Neuronal stem cell (in vitro differentiated cells): Measurements from ENCODE around the gene SH3GL2.

ENCODE experiments used
- DNase-seq: peaks from one replicate; pipeline ENCODE4 v3.0.0-alpha.2; 2013; ENCODE audit warnings: low spot score
- H2AFZ ChIP-seq: one replicate; pipeline ENCODE4 v1.6.1; 2013; ENCODE audit warnings: mild to moderate bottlenecking, low read length, inconsistent platforms
- H2AK5ac ChIP-seq: 2 replicates; pipeline ENCODE4 v1.6.1; 2013; ENCODE audit warnings: low read depth, mild to moderate bottlenecking, inconsistent platforms, low read length, moderate library complexity, mixed read lengths
- H2BK120ac ChIP-seq: 2 replicates; pipeline ENCODE4 v1.6.1; 2013; ENCODE audit warnings: low read depth, mild to moderate bottlenecking, inconsistent platforms, low read length, moderate library complexity, mixed read lengths
- H2BK12ac ChIP-seq: one replicate; pipeline ENCODE4 v1.6.1; 2013; ENCODE audit warnings: low read length, inconsistent platforms
- H2BK15ac ChIP-seq: 2 replicates; pipeline ENCODE4 v1.6.1; 2013; ENCODE audit warnings: mild to moderate bottlenecking, low read length, inconsistent platforms, mixed read lengths
- H2BK5ac ChIP-seq: one replicate; pipeline ENCODE4 v1.6.1; 2013; ENCODE audit warnings: inconsistent platforms, mild to moderate bottlenecking, low read length, moderate library complexity
- H3K14ac ChIP-seq: one replicate; pipeline ENCODE4 v1.6.1; 2013; ENCODE audit warnings: low read length, inconsistent platforms
- H3K18ac ChIP-seq: 2 replicates; pipeline ENCODE4 v1.6.1; 2013; ENCODE audit warnings: low read length, inconsistent platforms
- H3K23ac ChIP-seq: 2 replicates; pipeline ENCODE4 v1.6.1; 2013; ENCODE audit warnings: low read depth, mild to moderate bottlenecking, mixed read lengths, low read length, inconsistent platforms; ENCODE audit not compliant: poor library complexity
- H3K27ac ChIP-seq: replicated peaks from 3 replicates; pipeline ENCODE4 v1.5.1; 2013; ENCODE audit warnings: low read length, inconsistent platforms
- H3K27me3 ChIP-seq, 3 experiments: 2 replicates each; pipeline ENCODE4 v1.6.1; 2013; ENCODE audit warnings: low read length in 3 of 3, mild to moderate bottlenecking in 2 of 3, inconsistent platforms in 1 of 3, low read depth in 1 of 3, mixed read lengths in 1 of 3, moderate library complexity in 1 of 3; ENCODE audit not compliant: control insufficient read depth in 3 of 3, insufficient read depth in 3 of 3
- H3K36me3 ChIP-seq, 2 donors: replicated peaks in 1 of 2; 2 replicates each; pipeline ENCODE4 v1.6.1; 2013; ENCODE audit warnings: low read length in 2 of 2; ENCODE audit not compliant: control insufficient read depth in 2 of 2, insufficient read depth in 2 of 2
- H3K4ac ChIP-seq: 2 replicates; pipeline ENCODE4 v1.6.1; 2013; ENCODE audit warnings: inconsistent platforms, mild to moderate bottlenecking, low read length, moderate library complexity
- H3K4me1 ChIP-seq, 2 donors: 1 replicate in 1 of 2; 2 replicates in 1 of 2; pipeline ENCODE4 v1.6.1; 2013; ENCODE audit warnings: low read length in 2 of 2, low read depth in 1 of 2; ENCODE audit not compliant: control insufficient read depth in 2 of 2, insufficient read depth in 1 of 2
- H3K4me2 ChIP-seq: one replicate; pipeline ENCODE4 v1.6.1; 2013; ENCODE audit warnings: mild to moderate bottlenecking, low read length, inconsistent platforms; ENCODE audit not compliant: insufficient read depth, poor library complexity, severe bottlenecking
- H3K4me3 ChIP-seq, 2 donors: 2 replicates each; pipeline ENCODE4 v1.5.1; 2013; ENCODE audit warnings: low read length in 2 of 2, mild to moderate bottlenecking in 2 of 2, inconsistent platforms in 1 of 2, moderate library complexity in 1 of 2
- H3K79me1 ChIP-seq: one replicate; pipeline ENCODE4 v1.6.1; 2013; ENCODE audit warnings: low read depth, mild to moderate bottlenecking, inconsistent platforms, low read length, moderate library complexity
- H3K9ac ChIP-seq: one replicate; pipeline ENCODE4 v1.6.1; 2013; ENCODE audit warnings: mild to moderate bottlenecking, low read depth, low read length, inconsistent platforms; ENCODE audit not compliant: poor library complexity
- H3K9me3 ChIP-seq, 2 donors: replicated peaks in 1 of 2; 2 replicates each; pipeline versions ENCODE3 to v1.6.1; 2013; ENCODE audit warnings: low read length in 2 of 2, mild to moderate bottlenecking in 2 of 2, inconsistent platforms in 1 of 2, low read depth in 1 of 2, mixed read lengths in 1 of 2, moderate library complexity in 1 of 2; ENCODE audit not compliant: control insufficient read depth in 2 of 2, insufficient read depth in 1 of 2
- H4K8ac ChIP-seq: one replicate; pipeline ENCODE4 v1.6.1; 2013; ENCODE audit warnings: low read depth, mild to moderate bottlenecking, inconsistent platforms, low read length, moderate library complexity
- H4K91ac ChIP-seq: one replicate; pipeline ENCODE4 v1.6.1; 2013; ENCODE audit warnings: low read length, low read depth, mild to moderate bottlenecking, inconsistent platforms; ENCODE audit not compliant: poor library complexity
- WGBS, 2 donors: extraction: QIAGEN DNeasy Blood & Tissue Kit; methylation state at CpG; one replicate each; pipeline ENCODE4 v1.1.7; 2013; ENCODE audit warnings: missing lambda C conversion rate in 2 of 2, mixed read lengths in 1 of 2; ENCODE audit not compliant: insufficient read length in 2 of 2, insufficient replicate concordance in 1 of 2; ENCODE audit errors: extremely low coverage in 2 of 2; 5-methylcytosine and 5-hydroxymethylcytosine counted together

The SH3GL2 gene

DNA sequence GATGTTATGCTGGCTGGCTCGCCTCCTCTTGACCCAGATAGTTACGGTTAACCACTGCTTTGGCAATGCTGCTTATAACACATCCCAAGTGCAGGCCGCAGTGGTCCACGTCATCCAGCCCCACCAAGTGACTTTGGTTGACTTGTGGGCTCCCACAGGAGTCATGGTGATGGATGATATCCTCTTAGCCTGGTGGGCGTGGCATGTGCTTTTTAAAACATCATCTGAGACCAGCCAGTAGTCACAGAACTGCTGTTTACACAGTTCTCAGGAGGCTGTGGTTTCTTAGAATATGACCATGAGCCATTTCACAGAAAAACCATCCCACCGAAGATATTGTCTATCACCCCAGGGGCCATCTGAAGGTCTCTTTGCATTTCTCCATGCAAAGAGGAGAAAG is 216.9 kb downstream of the SH3GL2 start:
- Histone ChIP-seq H4K8ac (no peak overlapping the region), H2BK120ac (no peak overlapping the region), H3K27me3 (peaks cover 0 to 2% (median 0%) of the 10 kb centered on the region in 3 experiments), H3K4me2 (no peak overlapping the region), H3K4me3 (no peak overlapping the region), H3K23ac (no peak overlapping the region), H3K27ac (no peak overlapping the region), H3K9me3 (no peaks in the 10 kb centered on the region), H2AFZ (no peak overlapping the region), H2BK12ac (no peak overlapping the region), H3K4ac (no peak overlapping the region), H3K36me3 (no peaks in the 10 kb centered on the region), H4K91ac (no peak overlapping the region), H2BK5ac (no peak overlapping the region), H3K9ac (no peak overlapping the region), H3K4me1 (no peaks in the 10 kb centered on the region), H3K79me1 (no peaks in the 10 kb centered on the region), H2BK15ac (no peak overlapping the region), H2AK5ac (no peak overlapping the region), H3K14ac (no peak overlapping the region), H3K18ac (peak overlapping the region; percentile 11)
- DNase-seq: no peak
- WGBS, 2 donors: no CpG with 5 or more reads among the region's 6 CpGs

DNA sequence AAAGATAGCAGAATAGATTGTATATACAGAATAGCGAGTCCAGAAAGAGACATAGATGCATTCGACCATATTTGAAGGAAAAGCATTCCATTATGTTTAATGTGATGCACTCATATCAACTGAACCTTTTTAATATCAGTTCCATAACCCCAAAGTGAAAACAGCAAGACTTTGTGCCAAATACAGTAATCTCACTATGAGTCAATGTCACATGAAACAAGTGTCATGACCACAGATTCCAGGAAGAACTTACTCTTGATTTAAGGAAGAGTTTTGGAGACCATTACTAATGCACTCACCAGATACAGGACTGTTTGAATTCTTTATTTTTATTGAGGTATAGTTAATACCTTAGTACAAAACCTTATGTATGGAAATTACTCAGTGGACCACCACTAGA is 220.5 kb downstream of the SH3GL2 start:
- no peaks in the 10 kb centered on the region for H3K27me3 ChIP-seq
- H2BK5ac ChIP-seq: no peak overlapping the region
- H3K27ac ChIP-seq: no peak overlapping the region
- no peak overlapping the region for H3K23ac ChIP-seq
- H2BK12ac ChIP-seq: no peak overlapping the region
- no peak overlapping the region for H2BK120ac ChIP-seq
- H3K79me1 ChIP-seq: no peaks in the 10 kb centered on the region
- no peak overlapping the region for H2AK5ac ChIP-seq
- H3K4ac ChIP-seq: no peak overlapping the region
- H4K91ac ChIP-seq: no peak overlapping the region
- no peak overlapping the region for H4K8ac ChIP-seq
- no peak overlapping the region for H2AFZ ChIP-seq
- H3K14ac ChIP-seq: no peak overlapping the region
- no peaks in the 10 kb centered on the region for H3K9me3 ChIP-seq
- no peaks in the 10 kb centered on the region for H3K4me1 ChIP-seq
- H3K36me3 ChIP-seq: no peaks in the 10 kb centered on the region
- H3K9ac ChIP-seq: no peak overlapping the region
- WGBS, 2 donors: no CpG with 5 or more reads among the region's 2 CpGs
- H3K4me2 ChIP-seq: no peak overlapping the region
- no peak overlapping the region for H3K4me3 ChIP-seq
- H3K18ac ChIP-seq: no peak overlapping the region
- no peak for DNase-seq
- H2BK15ac ChIP-seq: no peak overlapping the region

DNA sequence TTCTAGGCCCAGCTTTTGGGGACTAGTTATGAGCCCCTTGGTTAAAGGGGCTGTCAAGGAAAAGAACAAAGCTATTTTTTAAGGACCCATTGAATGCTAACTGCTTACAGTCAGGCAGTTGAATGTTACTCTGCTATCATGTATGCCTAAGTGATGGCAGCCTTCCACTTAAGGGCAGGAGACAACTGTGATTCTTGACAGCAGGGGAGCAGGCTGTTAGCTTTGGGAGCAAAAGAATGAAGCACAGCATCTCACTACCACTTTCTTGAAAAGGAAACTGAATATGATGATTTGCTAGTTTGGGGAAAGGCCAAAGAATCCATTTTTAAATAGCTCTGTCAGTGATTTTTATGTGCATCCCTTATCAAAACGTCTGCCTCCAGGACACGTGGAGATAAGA is 221.6 kb downstream of the SH3GL2 start:
- Histone ChIP-seq H3K4ac (no peak overlapping the region), H3K9ac (no peak overlapping the region), H3K23ac (no peak overlapping the region), H2BK12ac (no peak overlapping the region), H2AK5ac (no peak overlapping the region), H3K14ac (no peak overlapping the region), H3K79me1 (no peaks in the 10 kb centered on the region), H3K9me3 (no peaks in the 10 kb centered on the region), H2BK120ac (no peak overlapping the region), H3K27me3 (no peaks in the 10 kb centered on the region), H4K8ac (no peak overlapping the region), H3K27ac (no peak overlapping the region), H4K91ac (no peak overlapping the region), H2BK15ac (no peak overlapping the region), H3K4me1 (no peaks in the 10 kb centered on the region), H3K18ac (no peak overlapping the region), H2BK5ac (no peak overlapping the region), H3K4me2 (no peak overlapping the region), H3K36me3 (no peaks in the 10 kb centered on the region), H3K4me3 (no peak overlapping the region), H2AFZ (no peak overlapping the region)
- WGBS, 2 donors: no CpG with 5 or more reads among the region's 2 CpGs
- DNase-seq: no peak

DNA sequence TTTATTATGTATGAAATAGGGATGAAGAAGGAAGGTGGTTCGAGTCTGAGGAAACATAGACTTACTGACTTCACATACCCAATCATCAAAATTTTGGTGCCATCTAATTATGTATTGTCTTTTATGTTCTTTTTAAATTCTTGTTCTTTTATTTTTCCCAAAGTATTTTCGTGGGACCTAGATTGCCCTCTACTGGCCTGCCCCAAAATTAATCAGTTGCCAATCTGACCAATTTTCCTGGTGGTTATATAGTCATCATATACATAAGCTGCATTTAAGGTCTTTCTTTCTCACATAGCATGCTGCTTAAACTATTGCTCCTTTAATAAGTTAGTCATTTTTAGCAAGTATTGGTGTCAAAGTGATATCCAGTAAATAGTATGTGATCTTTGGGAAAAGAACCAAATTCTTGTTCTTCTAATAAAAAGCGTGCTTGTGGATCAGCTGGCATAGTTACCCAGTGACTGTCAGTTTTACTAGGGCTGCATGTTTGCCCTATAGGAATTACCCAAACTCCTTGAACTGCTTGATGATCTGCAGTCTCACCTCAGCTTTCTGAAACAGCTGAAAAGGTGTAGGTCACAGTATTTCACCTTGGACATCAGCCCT is 223.5 kb downstream of the SH3GL2 start:
- Histone ChIP-seq H3K9me3 (no peaks in the 10 kb centered on the region), H3K4me1 (no peaks in the 10 kb centered on the region), H3K9ac (no peak overlapping the region), H3K27ac (no peak overlapping the region), H2AFZ (no peak overlapping the region), H3K36me3 (no peaks in the 10 kb centered on the region), H3K23ac (no peak overlapping the region), H3K4ac (no peak overlapping the region), H4K91ac (no peak overlapping the region), H2BK12ac (no peak overlapping the region), H3K4me3 (no peak overlapping the region), H2BK5ac (no peak overlapping the region), H3K27me3 (no peaks in the 10 kb centered on the region), H3K4me2 (no peak overlapping the region), H4K8ac (no peak overlapping the region), H3K14ac (no peak overlapping the region), H2BK120ac (no peak overlapping the region), H2BK15ac (no peak overlapping the region), H2AK5ac (no peak overlapping the region), H3K79me1 (no peaks in the 10 kb centered on the region), H3K18ac (no peak overlapping the region)
- no CpG with 5 or more reads among the region's 3 CpGs for WGBS, 2 donors
- no peak for DNase-seq
